WERI-Rb-1 (cell line): Measurements from ENCODE around the gene ATRN.
"Not testable (repeated sequence)": the region's sequence is repeated elsewhere in the genome, so short reads cannot be mapped to it uniquely, and the experiment has no call there.

Source experiments
- DNase-seq: peaks from one replicate; pipeline ENCODE4 v3.0.0-alpha.2; 2020
- H3K27ac ChIP-seq: fragments of 250-450 bp; sonication (Bioruptor Pico); 2 replicates; pipeline ENCODE4 v1.5.1; 2020; ENCODE audit warnings: mild to moderate bottlenecking, moderate library complexity
- H3K27me3 ChIP-seq: fragments of 250-450 bp; sonication (Bioruptor Pico); 2 replicates; pipeline ENCODE4 v1.5.1; 2021; ENCODE audit warnings: mild to moderate bottlenecking, low read depth, moderate library complexity; ENCODE audit not compliant: insufficient read depth, severe bottlenecking
- H3K36me3 ChIP-seq: fragments of 250-450 bp; sonication (Bioruptor Pico); 2 replicates; pipeline ENCODE4 v1.5.1; 2020; ENCODE audit warnings: mild to moderate bottlenecking, moderate library complexity
- H3K4me3 ChIP-seq: 2 replicates; pipeline ENCODE4 v1.5.1; 2011; ENCODE audit warnings: low read depth, mild to moderate bottlenecking, control low read depth, low read length
- H3K9me3 ChIP-seq: fragments of 250-450 bp; sonication (Bioruptor Pico); 2 replicates; pipeline ENCODE4 v1.5.1; 2021; ENCODE audit warnings: mild to moderate bottlenecking, moderate library complexity; ENCODE audit not compliant: severe bottlenecking
- TF ChIP-seq, protein P1 (sequence below): IDR thresholded peaks from 2 replicates; pipeline ENCODE4 v1.5.1; 2011; ENCODE audit warnings: low read depth, mild to moderate bottlenecking, control low read depth, inconsistent platforms, low read length

ATRN gene

DNA sequence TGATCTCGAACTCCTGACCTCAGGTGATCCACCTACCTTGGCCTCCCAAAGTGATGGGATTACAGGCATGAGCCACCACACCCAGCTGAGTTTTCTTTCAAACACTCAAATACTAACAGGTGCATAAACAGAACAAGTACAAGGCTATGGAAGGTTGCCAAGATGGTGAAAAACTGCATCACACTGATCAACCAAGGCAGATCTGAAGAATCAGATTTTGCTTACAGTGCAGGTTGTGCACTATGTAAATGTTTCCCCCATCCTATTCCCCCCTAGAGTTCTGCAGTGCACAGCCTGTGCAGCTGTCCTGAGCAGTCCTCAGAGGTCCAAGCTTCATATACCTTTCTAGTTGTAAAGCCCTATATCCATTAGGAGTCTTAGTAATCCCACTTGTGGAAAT lies 119.3 kb downstream of the ATRN start:
- Histone ChIP-seq H3K27me3 (no peaks in the 10 kb centered on the region), H3K36me3 (peaks cover 15% of the 10 kb centered on the region), H3K9me3 (no peaks in the 10 kb centered on the region), H3K4me3 (no peak overlapping the region), H3K27ac (no peak overlapping the region)
- no peak for DNase-seq
- TF ChIP-seq, protein P1, sequence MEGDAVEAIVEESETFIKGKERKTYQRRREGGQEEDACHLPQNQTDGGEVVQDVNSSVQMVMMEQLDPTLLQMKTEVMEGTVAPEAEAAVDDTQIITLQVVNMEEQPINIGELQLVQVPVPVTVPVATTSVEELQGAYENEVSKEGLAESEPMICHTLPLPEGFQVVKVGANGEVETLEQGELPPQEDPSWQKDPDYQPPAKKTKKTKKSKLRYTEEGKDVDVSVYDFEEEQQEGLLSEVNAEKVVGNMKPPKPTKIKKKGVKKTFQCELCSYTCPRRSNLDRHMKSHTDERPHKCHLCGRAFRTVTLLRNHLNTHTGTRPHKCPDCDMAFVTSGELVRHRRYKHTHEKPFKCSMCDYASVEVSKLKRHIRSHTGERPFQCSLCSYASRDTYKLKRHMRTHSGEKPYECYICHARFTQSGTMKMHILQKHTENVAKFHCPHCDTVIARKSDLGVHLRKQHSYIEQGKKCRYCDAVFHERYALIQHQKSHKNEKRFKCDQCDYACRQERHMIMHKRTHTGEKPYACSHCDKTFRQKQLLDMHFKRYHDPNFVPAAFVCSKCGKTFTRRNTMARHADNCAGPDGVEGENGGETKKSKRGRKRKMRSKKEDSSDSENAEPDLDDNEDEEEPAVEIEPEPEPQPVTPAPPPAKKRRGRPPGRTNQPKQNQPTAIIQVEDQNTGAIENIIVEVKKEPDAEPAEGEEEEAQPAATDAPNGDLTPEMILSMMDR = no peak

DNA sequence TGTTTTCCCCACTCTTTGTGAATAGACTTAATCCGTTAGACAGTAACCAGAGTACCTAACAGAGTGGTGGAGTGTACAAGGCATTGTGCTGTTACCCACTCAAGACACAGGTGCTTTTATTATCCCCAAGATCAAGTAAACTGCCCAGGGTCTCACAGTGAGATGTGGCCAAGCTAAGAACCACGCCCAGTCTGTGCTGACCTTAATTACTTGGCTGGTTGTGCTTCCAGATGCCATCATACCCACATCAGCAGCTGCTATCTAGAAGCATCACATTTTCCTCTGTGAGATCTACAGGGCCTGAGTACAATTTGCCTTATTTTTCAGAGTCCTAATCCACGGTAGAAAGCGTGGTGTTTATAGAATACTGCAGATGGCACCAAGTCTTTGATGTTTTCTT lies 122.1 kb downstream of the ATRN start:
- DNase-seq = no peak
- Histone ChIP-seq H3K36me3 (peaks cover 21% of the 10 kb centered on the region), H3K9me3 (no peaks in the 10 kb centered on the region), H3K27me3 (no peaks in the 10 kb centered on the region), H3K4me3 (no peak overlapping the region), H3K27ac (no peak overlapping the region)
- TF ChIP-seq, protein P1 = no peak

DNA sequence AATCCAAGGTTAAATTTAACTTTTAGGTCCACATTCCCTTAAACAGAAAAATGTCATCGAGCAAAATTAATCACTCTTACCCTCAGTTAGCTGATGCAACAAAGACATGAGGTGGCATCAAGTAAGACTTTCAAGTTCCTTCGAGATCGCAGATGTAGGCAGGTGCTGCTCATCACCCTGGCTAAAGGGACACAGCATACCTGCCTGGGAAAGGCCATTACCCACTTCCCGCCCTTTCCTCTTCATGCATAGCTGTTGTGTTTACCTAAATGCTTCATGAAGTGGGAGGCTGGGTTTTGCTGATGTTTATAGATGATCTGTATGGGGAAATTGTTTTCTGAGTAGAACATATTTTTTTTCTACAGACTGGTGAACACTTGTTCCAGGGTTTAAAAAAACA lies 124.7 kb downstream of the ATRN start:
- Histone ChIP-seq H3K4me3 (no peak overlapping the region), H3K27me3 (no peaks in the 10 kb centered on the region), H3K9me3 (no peaks in the 10 kb centered on the region), H3K27ac (no peak overlapping the region), H3K36me3 (peaks cover 29% of the 10 kb centered on the region)
- DNase-seq = no peak
- TF ChIP-seq, protein P1 = no peak

DNA sequence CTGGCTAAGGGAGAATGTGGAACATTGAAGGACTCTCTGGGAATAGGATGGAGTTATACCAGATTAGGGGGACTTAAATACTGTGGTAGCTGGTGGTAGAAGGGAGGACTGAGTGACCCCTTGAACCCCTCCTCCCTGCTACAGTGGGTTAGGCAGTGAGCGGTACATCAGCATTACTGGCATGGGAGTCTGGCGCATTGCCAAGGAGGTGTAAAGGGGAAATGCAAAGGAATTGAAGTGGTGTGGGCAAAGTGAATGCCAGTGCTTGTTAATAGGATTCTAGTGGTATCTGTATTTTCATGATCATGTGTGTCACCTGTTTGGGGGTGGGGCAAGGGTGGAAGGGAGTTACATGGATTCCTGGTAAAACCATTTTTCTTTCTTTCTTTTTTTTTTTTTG lies 132.3 kb downstream of the ATRN start:
- peaks cover 13% of the 10 kb centered on the region for H3K36me3 ChIP-seq
- H3K27me3 ChIP-seq = no peaks in the 10 kb centered on the region
- no peak overlapping the region for H3K4me3 ChIP-seq
- H3K9me3 ChIP-seq = no peaks in the 10 kb centered on the region
- TF ChIP-seq, protein P1 = no peak
- no peak for DNase-seq
- no peak overlapping the region for H3K27ac ChIP-seq

DNA sequence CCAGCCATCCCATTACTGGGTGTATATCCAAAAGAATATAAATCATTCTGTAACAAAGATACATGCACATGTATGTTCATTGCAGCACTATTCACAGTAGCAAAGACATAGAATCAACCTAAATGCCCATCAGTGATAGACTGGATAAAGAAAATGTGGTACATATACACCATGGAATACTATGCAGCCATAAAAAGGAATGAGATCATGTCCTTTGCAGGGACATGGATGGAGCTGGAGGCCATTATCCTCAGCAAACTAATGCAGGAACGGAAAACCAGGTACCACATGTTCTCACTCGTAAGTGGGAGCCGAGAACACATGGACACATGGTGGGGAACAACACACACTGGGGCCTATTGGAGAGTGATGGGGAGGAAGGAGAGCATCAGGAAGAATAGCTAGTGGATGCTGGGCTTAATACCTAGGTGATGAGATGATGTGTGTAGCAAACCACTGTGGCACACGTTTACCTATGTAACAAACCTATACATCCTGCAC lies 134.6 kb downstream of the ATRN start:
- H3K27ac ChIP-seq, H3K27me3 ChIP-seq, DNase-seq: not testable (repeated sequence)

DNA sequence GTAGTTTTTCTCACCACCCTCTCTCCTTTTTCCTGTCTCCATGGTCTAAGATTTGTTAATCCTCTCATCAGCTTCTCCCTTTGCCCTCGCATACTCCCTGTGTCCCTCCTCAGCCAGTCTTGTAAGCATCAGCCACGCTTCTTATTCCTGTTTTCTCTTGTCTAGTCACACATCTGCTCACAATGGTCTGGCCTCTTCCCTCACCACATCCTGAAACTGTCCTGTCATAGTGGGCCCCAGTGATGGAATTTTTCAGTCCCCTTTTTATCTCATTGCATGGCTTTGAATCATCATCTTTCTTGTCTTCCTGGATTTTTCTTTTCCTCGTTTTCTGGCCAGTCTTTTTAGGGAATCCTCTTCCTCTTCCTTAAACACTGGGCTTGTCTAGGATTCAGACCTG lies 135.2 kb downstream of the ATRN start:
- Histone ChIP-seq H3K36me3 (peaks cover 6% of the 10 kb centered on the region), H3K27ac (no peak overlapping the region), H3K4me3 (no peak overlapping the region), H3K9me3 (no peaks in the 10 kb centered on the region), H3K27me3 (no peaks in the 10 kb centered on the region)
- TF ChIP-seq, protein P1 = no peak
- no peak for DNase-seq

More for the DNA sequence above, 134.6 kb downstream of the ATRN start:
- not testable (repeated sequence) for H3K36me3 ChIP-seq, H3K9me3 ChIP-seq, H3K4me3 ChIP-seq
